SIG-M5 treated with dmso at 0.1 percent for 504 hours (cell line): ENCODE data around the gene ADAMTSL1.

Experiments used
- DNase-seq: peaks from one replicate; lab custom pipeline; 2025; ENCODE audit not compliant: unreplicated experiment; lab: John Stamatoyannopoulos, UW

The ADAMTSL1 gene

GRCh38 chr9:18798508-18799290, 324.7 kb downstream of the ADAMTSL1 start:
- DNase-seq, result no peak

GRCh38 chr9:18799428-18799827, 325.5 kb downstream of the ADAMTSL1 start:
- DNase-seq, result no peak

- no peak for DNase-seq
Observed at GRCh38 chr9:18800579-18800978, 326.6 kb downstream of the ADAMTSL1 start.

GRCh38 chr9:18805386-18805785, 331.4 kb downstream of the ADAMTSL1 start:
- no peak for DNase-seq

- DNase-seq, result no peak
Observed at GRCh38 chr9:18806232-18807080, 332.5 kb downstream of the ADAMTSL1 start.

GRCh38 chr9:18810581-18810980, 336.6 kb downstream of the ADAMTSL1 start:
- no peak for DNase-seq

GRCh38 chr9:18811171-18811570, 337.2 kb downstream of the ADAMTSL1 start:
- DNase-seq, result no peak

- DNase-seq, result no peak
Observed at GRCh38 chr9:18819418-18819817, 345.5 kb downstream of the ADAMTSL1 start.

- no peak for DNase-seq
Observed at GRCh38 chr9:18820566-18821095, 346.7 kb downstream of the ADAMTSL1 start.

GRCh38 chr9:18821788-18822187, 347.8 kb downstream of the ADAMTSL1 start:
- no peak for DNase-seq

GRCh38 chr9:18822850-18823249, 348.9 kb downstream of the ADAMTSL1 start:
- DNase-seq, result no peak

GRCh38 chr9:18824095-18824666, 350.2 kb downstream of the ADAMTSL1 start:
- peak; percentile 4 for DNase-seq

GRCh38 chr9:18825656-18826170, 351.8 kb downstream of the ADAMTSL1 start:
- DNase-seq, result no peak

- DNase-seq, result no peak
Observed at GRCh38 chr9:18826248-18826647, 352.3 kb downstream of the ADAMTSL1 start.

GRCh38 chr9:18829066-18829465, 355.1 kb downstream of the ADAMTSL1 start:
- no peak for DNase-seq

- no peak for DNase-seq
Observed at GRCh38 chr9:18829873-18830272, 355.9 kb downstream of the ADAMTSL1 start.

GRCh38 chr9:18834740-18835361, 360.9 kb downstream of the ADAMTSL1 start:
- no peak for DNase-seq

- no peak for DNase-seq
Observed at GRCh38 chr9:18837402-18837801, 363.4 kb downstream of the ADAMTSL1 start.

GRCh38 chr9:18847576-18848275, 373.8 kb downstream of the ADAMTSL1 start:
- no peak for DNase-seq

- no peak for DNase-seq
Observed at GRCh38 chr9:18848657-18849056, 374.7 kb downstream of the ADAMTSL1 start.
